Effector memory CD8-positive, alpha-beta T cell (primary cell): Measurements from ENCODE around the gene KCNN3.
A peak's percentile ranks its signal among the peaks of the same experiment; 100 is the strongest.

Experiments
- ATAC-seq: fragments of 150-1000 bp; cut with Tn5 transposase; replicated peaks from 2 replicates; pipeline ENCODE4 v1.10.0; 2021; ENCODE audit warnings: mild to moderate bottlenecking, moderate library complexity
- DNase-seq, 3 experiments: peaks; one replicate each; pipeline ENCODE4 v3.0.0; 2021
- H3K27ac Mint-ChIP-seq, 2 donors: one replicate each; pipeline ENCODE4 v1.8.0; 2022; ENCODE audit warnings: mild to moderate bottlenecking in 2 of 2, mixed read lengths in 2 of 2, moderate library complexity in 2 of 2
- H3K27me3 Mint-ChIP-seq, 2 donors: one replicate each; pipeline ENCODE4 v1.8.0; 2022; ENCODE audit warnings: mixed read lengths in 2 of 2
- H3K36me3 Mint-ChIP-seq: one replicate; pipeline ENCODE4 v1.8.0; 2022; ENCODE audit warnings: mild to moderate bottlenecking, moderate library complexity, mixed read lengths; ENCODE audit not compliant: insufficient read depth
- H3K4me1 Mint-ChIP-seq, 2 donors: one replicate each; pipeline ENCODE4 v1.8.0; 2022; ENCODE audit warnings: low read depth in 2 of 2, mixed read lengths in 2 of 2
- H3K4me3 Mint-ChIP-seq, 2 donors: one replicate each; pipeline ENCODE4 v1.8.0; 2022; ENCODE audit warnings: mild to moderate bottlenecking in 2 of 2, mixed read lengths in 2 of 2, moderate library complexity in 2 of 2
- H3K9me3 Mint-ChIP-seq, 2 donors: one replicate each; pipeline ENCODE4 v1.8.0; 2022; ENCODE audit warnings: mixed read lengths in 2 of 2

Gene KCNN3

GRCh38 chr1:154819628-154820590, 50.2 kb downstream of the KCNN3 start:
- peaks cover 7 to 15% of the 10 kb centered on the region in 2 donors for H3K27me3 Mint-ChIP-seq
- no peaks in the 10 kb centered on the region for H3K9me3 Mint-ChIP-seq
- H3K36me3 Mint-ChIP-seq: no peaks in the 10 kb centered on the region
- peak; percentile 33 for ATAC-seq
- no peak overlapping the region for H3K27ac Mint-ChIP-seq
- H3K4me1 Mint-ChIP-seq: peaks cover 0 to 1% of the 10 kb centered on the region in 2 donors
- no peak overlapping the region for H3K4me3 Mint-ChIP-seq
- no peak for DNase-seq

GRCh38 chr1:154818911-154819310, 51.2 kb downstream of the KCNN3 start:
- peaks cover 7 to 15% of the 10 kb centered on the region in 2 donors for H3K27me3 Mint-ChIP-seq
- H3K4me3 Mint-ChIP-seq: no peak overlapping the region
- no peak for ATAC-seq
- H3K9me3 Mint-ChIP-seq: no peaks in the 10 kb centered on the region
- DNase-seq: no peak
- H3K27ac Mint-ChIP-seq: no peak overlapping the region
- peaks cover 0 to 1% of the 10 kb centered on the region in 2 donors for H3K4me1 Mint-ChIP-seq
- H3K36me3 Mint-ChIP-seq: no peaks in the 10 kb centered on the region

GRCh38 chr1:154816937-154817336, 53.1 kb downstream of the KCNN3 start:
- Mint-ChIP-seq H3K4me1 (peaks cover 0 to 1% of the 10 kb centered on the region in 2 donors), H3K27me3 (peaks cover 7 to 15% of the 10 kb centered on the region in 2 donors), H3K36me3 (no peaks in the 10 kb centered on the region), H3K9me3 (no peaks in the 10 kb centered on the region), H3K4me3 (no peak overlapping the region), H3K27ac (peak overlapping the region in 1 of 2 donors; percentile 70)
- ATAC-seq: no peak
- no peak for DNase-seq

GRCh38 chr1:154816369-154816768, 53.7 kb downstream of the KCNN3 start:
- ATAC-seq (no peak), DNase-seq (no peak)
- no peaks in the 10 kb centered on the region for H3K36me3 Mint-ChIP-seq
- peaks cover 0 to 1% of the 10 kb centered on the region in 2 donors for H3K4me1 Mint-ChIP-seq
- peaks cover 7 to 15% of the 10 kb centered on the region in 2 donors for H3K27me3 Mint-ChIP-seq
- no peaks in the 10 kb centered on the region for H3K9me3 Mint-ChIP-seq
- no peak overlapping the region for H3K4me3 Mint-ChIP-seq
- H3K27ac Mint-ChIP-seq: peak overlapping the region in 1 of 2 donors; percentile 70

- peaks cover 5% of the 10 kb centered on the region for H3K36me3 Mint-ChIP-seq
These were observed 56.1 kb downstream of the KCNN3 start for GRCh38 chr1:154813846-154814505.

GRCh38 chr1:154813300-154813816, 56.7 kb downstream of the KCNN3 start:
- ATAC-seq (no peak), DNase-seq (no peak)
- Mint-ChIP-seq H3K27me3 (peaks cover 10 to 22% of the 10 kb centered on the region in 2 donors), H3K4me3 (no peak overlapping the region), H3K27ac (no peak overlapping the region), H3K4me1 (peaks cover 6% of the 10 kb centered on the region in 2 donors), H3K9me3 (no peaks in the 10 kb centered on the region), H3K36me3 (peaks cover 5% of the 10 kb centered on the region)

More at GRCh38 chr1:154813846-154814505, 56.1 kb downstream of the KCNN3 start:
- no peak overlapping the region for H3K4me3 Mint-ChIP-seq
- ATAC-seq (no peak), DNase-seq (no peak)
- peaks cover 7 to 16% of the 10 kb centered on the region in 2 donors for H3K27me3 Mint-ChIP-seq
- peaks cover 6% of the 10 kb centered on the region in 2 donors for H3K4me1 Mint-ChIP-seq
- H3K9me3 Mint-ChIP-seq: no peaks in the 10 kb centered on the region
- no peak overlapping the region for H3K27ac Mint-ChIP-seq

GRCh38 chr1:154812877-154813276, 57.2 kb downstream of the KCNN3 start:
- Mint-ChIP-seq H3K36me3 (peaks cover 5% of the 10 kb centered on the region), H3K9me3 (no peaks in the 10 kb centered on the region), H3K27me3 (peaks cover 15 to 27% of the 10 kb centered on the region in 2 donors), H3K4me1 (peaks cover 6% of the 10 kb centered on the region in 2 donors), H3K4me3 (no peak overlapping the region), H3K27ac (no peak overlapping the region)
- ATAC-seq (no peak), DNase-seq (no peak)

GRCh38 chr1:154810571-154810970, 59.5 kb downstream of the KCNN3 start:
- DNase-seq (no peak), ATAC-seq (no peak)
- Mint-ChIP-seq H3K27ac (no peak overlapping the region), H3K36me3 (peaks cover 5% of the 10 kb centered on the region), H3K4me1 (peaks cover 6 to 7% of the 10 kb centered on the region in 2 donors), H3K9me3 (no peaks in the 10 kb centered on the region), H3K4me3 (no peak overlapping the region), H3K27me3 (peaks cover 25 to 32% of the 10 kb centered on the region in 2 donors)

- peak overlapping the region in 1 of 2 donors; percentile 42 for H3K27ac Mint-ChIP-seq
- no peaks in the 10 kb centered on the region for H3K9me3 Mint-ChIP-seq
- no peak for ATAC-seq
- H3K4me3 Mint-ChIP-seq: no peak overlapping the region
- H3K4me1 Mint-ChIP-seq: peaks cover 6 to 7% of the 10 kb centered on the region in 2 donors
- DNase-seq: no peak
- peaks cover 33 to 41% of the 10 kb centered on the region in 2 donors for H3K27me3 Mint-ChIP-seq
- peaks cover 5% of the 10 kb centered on the region for H3K36me3 Mint-ChIP-seq
These were observed 60.4 kb downstream of the KCNN3 start for GRCh38 chr1:154809436-154810413.

GRCh38 chr1:154808909-154809262, 61.2 kb downstream of the KCNN3 start:
- Mint-ChIP-seq H3K36me3 (peaks cover 5% of the 10 kb centered on the region), H3K27me3 (peaks cover 42 to 49% of the 10 kb centered on the region in 2 donors), H3K27ac (no peak overlapping the region), H3K4me3 (no peak overlapping the region), H3K4me1 (peaks cover 6 to 7% of the 10 kb centered on the region in 2 donors), H3K9me3 (no peaks in the 10 kb centered on the region)
- ATAC-seq (no peak), DNase-seq (no peak)

- ATAC-seq: no peak
- no peak for DNase-seq
- Mint-ChIP-seq H3K36me3 (peaks cover 5% of the 10 kb centered on the region), H3K4me3 (no peak overlapping the region), H3K27ac (no peak overlapping the region), H3K9me3 (no peaks in the 10 kb centered on the region), H3K27me3 (peaks cover 47 to 54% of the 10 kb centered on the region in 2 donors), H3K4me1 (peaks cover 6 to 7% of the 10 kb centered on the region in 2 donors)
These were observed 61.7 kb downstream of the KCNN3 start for GRCh38 chr1:154808261-154808908.

- H3K27ac Mint-ChIP-seq: no peak overlapping the region
These were observed 63.0 kb downstream of the KCNN3 start for GRCh38 chr1:154807048-154807591.

More at GRCh38 chr1:154807048-154807591, 63.0 kb downstream of the KCNN3 start:
- Mint-ChIP-seq H3K36me3 (peaks cover 5% of the 10 kb centered on the region), H3K27me3 (peaks cover 47 to 57% of the 10 kb centered on the region in 2 donors), H3K9me3 (no peaks in the 10 kb centered on the region), H3K4me3 (no peak overlapping the region), H3K4me1 (peaks cover 6 to 7% of the 10 kb centered on the region in 2 donors)
- no peak for DNase-seq
- ATAC-seq: no peak
